GM21619 (cell line): ENCODE results near the gene SOWAHC.
"Not testable (repeated sequence)": the region's sequence is repeated elsewhere in the genome, so short reads cannot be mapped to it uniquely, and the experiment has no call there.

ENCODE experiments used
- ATAC-seq: cut with Tn5 transposase; IDR thresholded peaks from one replicate; pipeline ENCODE4 v1.9.1; 2021; ENCODE audit not compliant: unreplicated experiment

The SOWAHC gene

DNA sequence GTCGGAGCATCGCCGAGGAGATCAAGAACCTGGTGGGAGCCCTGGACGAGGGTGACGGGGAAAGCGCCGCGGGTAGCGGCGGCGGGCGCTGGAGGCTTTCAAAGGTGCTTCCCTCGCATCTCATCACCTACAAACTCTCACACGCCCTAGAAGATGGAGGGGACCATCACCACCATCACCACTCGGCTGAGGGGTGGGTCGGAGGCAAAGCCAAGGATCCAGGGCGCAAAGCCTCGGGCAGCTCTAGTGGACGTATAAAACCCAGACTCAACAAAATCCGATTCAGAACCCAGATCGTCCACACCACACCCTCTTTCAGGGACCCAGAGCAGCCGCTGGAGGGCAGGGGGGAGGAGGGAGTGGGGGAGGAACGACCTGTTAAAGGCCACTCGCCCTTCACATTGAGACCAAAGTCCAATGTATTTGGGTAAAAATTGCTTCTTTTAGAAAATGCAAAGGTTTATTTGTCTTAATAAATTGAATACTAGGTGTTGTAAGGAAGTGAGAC is 1.5 kb downstream of the SOWAHC start:
- no peak for ATAC-seq

DNA sequence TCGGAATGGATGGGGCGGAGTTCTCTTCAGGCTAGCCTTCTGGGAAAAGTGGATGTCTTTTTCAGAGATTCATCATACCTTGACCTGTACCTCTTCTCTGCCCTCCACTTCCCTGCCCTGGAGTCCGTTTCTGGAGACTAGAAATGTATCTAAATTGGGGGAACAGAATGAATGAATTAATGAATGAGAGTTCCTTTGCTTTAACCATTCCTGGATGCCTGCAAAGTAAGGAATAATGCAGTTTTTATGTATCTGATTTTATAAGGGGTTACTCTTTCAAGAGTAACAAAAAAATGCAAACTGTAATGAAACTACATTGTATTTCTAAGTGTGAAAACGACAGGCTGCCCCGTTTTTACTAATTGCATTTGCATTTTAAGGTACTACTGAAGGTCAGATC is 2.0 kb downstream of the SOWAHC start:
- no peak for ATAC-seq

DNA sequence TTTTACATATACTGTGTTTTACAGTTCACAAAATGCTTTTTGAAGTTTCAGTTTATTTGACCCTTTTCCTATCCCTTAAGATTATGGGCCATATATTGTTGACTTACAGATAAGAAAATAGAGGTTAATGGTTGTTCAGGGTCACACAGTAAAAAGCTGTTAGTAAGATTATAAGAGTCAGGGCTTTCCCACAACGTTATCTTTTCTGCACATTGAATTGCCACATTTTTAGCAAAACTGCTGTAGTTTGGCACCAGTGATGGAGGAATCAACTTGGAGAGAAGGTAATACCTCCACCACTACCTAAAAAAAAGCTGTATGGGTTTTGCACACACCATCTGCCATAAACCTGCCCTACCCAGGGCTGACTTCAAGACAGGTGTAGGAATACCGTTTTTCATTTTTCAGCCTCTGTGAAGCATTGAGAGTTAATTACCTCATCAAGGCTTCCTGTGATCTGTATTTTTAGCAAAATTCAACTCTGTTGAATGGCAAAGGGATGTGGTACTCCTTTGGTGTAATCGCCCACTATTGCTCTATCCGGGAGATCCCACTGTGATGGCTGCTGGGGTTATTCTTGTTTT is 5.0 kb downstream of the SOWAHC start:
- ATAC-seq = no peak

DNA sequence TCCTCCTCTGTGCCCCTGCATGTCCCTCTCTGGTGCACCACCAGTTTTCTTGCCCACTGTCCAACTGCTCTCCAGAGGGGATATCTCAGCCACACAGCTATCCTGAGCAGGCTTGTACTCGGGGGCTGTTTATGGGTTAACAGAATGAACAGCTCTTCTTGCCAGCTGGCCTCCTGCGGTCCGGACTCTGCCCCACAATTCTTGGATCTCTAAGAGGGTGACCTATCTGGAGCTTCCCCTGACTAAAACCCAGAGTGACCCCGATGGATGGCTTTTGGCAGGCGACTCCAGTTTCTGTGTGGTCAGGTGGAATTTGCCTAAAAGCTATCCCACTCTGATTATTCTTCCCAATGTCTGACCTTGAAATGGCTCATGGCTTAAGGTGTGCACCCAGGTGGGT is 9.1 kb downstream of the SOWAHC start:
- no peak for ATAC-seq

DNA sequence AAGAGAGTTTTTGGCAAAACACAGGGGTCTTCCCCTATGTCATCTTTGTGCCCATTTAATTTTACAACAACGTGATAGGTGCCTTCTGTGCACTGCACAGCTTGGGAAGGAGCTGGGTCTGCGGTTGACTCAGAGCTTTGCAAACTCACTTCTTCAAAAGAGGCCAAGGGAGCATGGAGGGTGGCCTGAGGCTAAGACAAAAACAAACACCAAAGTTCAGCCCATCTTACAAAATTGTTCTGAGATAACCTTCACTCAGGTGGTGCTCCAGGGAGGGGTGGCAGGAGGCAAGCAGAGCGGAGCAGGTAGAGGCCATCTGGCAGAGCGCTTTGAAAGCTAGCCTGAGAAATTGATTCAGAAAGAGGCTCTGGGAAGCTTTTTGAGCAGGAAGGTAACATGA is 9.8 kb downstream of the SOWAHC start:
- no peak for ATAC-seq

DNA sequence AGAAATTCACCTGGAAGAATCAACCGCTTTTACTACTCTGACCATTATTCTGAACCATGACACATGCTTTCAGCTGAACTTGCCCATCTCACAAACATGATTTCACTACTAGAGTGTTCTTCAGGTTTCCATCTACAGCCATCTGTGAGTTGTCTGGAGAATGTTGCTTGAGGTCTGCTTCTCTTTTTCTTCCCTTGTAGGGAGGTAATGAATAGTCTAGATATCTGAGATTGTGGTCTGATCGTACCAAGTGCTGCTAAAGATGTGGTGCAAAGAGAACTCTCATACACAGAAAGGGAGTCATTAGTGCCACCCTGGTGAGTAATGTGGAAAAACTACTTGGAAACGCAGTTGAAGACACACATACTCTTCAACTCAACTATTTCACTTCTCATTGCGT is 10.2 kb downstream of the SOWAHC start:
- no peak for ATAC-seq

DNA sequence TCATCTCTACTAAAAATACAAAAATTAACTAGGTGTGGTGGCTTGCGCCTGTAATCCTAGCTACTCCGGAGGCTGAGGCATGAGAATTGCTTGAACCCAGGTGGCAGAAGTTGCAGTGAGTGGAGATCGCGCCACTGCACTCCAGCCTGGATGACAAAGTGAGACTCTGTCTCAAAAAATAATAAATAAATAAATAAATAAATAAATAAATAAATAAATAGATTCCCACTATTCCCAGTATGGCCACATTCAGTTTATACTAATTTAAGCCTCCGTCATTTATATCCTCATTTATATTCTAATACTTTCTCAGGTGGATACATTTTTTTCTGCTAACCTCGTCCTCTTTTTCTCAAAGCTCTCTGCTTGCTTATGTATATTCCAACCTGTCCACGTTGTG is 14.2 kb downstream of the SOWAHC start:
- not testable (repeated sequence) for ATAC-seq

DNA sequence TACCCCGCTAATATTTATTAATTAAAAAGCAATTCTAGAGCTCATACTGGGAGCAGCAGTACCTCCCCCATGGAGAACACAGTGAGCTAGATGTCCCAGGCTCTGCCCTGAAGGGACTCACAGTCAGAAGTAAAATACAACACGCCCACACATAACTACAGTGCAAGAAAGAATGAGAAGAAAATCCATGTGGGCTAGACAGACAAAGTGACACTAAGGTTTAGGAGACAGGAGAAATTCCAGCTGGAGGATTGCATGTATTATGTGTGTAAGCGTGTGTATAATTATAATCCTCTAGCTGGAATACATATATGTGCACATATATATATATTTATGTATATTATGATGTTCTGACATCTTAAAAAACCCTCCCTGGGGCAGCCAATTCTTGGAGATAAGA is 15.7 kb downstream of the SOWAHC start:
- ATAC-seq = no peak

DNA sequence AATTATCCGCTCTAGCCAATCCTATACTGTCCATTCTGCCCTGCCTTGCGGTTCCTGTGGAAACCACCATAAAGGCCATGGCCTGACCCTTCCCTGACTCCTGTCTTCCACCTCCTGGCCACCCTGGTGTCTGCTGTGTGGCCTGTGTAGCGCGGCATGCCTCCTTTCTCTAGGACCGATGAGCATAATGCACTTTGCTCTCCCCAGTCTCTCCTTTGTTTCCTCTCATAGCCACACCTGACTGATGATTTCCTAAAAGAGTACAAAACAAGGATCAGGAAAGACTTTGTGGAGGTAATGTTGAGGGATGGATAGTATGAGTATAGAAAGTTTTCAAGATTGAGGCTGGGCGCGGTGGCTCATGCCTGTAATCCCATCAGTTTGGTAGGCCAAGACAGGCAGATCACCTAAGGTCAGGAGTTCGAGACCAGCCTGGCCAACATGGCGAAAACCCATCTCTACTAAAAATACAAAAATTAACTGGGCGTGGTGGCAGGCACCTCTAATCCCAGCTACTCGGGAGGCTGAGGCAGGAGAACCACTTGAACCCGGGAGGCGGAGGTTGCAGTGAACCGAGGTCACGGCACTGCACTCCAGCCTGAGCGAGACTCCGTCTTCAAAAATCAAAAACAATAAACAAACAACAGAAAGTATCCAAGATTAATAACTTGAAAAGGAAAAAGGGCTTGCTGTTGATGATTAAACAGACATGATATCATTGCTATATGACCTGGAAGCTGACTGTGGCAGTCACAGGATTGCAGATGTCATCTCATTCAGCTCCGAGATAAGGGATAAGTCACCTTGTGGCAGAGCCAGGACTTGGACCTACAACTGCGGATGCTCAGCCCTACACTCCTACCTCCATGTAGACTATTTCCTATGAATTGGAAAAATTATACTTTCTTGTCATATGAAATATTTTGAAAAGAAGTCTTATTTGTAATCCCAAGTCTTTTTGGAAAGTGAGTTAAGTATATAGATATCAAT is 16.6 kb downstream of the SOWAHC start:
- no peak for ATAC-seq

DNA sequence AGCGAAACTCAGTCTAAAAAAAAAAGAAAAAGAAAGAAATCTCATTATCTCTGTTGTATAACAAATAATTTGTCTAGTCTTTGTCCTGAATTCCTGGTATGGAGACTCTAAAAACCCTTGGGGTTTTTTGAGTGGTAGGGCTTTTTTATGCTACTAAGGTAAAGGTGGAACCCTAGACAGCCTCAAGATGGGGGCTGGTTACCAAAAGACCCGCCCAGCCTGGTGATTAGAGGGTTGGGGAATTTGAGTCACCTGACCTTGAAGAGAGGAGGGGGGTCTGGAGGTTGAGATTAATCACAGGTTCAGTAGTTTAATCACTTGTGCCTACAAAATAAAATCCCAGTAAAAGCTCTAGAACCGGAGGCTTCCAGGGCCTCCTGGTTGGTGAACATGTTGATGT is 17.6 kb downstream of the SOWAHC start:
- ATAC-seq = no peak

DNA sequence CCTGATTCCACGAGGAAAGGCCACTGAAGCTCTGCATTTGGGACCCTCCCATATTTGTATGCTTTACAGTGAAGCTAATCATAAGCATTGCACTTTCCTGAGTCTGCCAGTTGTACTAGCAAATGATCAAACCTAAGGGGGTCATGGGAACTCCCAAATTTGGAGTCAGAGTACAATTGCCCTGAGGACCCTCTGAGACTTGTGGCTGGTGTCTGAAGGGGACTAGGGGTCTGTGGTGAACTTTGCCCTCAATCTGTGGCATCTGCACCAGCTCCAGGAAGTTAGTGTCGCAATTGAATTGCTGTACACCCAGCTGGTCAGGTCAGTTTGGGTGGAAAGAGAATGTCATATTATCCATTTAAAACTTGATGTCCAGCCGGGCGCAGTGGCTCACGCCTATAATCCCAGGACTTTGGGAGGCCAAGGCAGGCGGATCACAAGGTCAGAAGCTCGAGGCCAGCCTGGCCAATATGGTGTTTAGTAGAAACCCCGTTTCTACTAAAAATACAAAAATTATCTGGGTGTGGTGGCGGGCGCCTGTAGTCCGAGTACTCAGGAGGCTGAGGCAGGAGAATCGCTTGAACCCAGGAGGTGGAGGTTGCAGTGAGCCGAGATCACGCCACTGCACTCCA is 18.1 kb downstream of the SOWAHC start:
- ATAC-seq = no peak

DNA sequence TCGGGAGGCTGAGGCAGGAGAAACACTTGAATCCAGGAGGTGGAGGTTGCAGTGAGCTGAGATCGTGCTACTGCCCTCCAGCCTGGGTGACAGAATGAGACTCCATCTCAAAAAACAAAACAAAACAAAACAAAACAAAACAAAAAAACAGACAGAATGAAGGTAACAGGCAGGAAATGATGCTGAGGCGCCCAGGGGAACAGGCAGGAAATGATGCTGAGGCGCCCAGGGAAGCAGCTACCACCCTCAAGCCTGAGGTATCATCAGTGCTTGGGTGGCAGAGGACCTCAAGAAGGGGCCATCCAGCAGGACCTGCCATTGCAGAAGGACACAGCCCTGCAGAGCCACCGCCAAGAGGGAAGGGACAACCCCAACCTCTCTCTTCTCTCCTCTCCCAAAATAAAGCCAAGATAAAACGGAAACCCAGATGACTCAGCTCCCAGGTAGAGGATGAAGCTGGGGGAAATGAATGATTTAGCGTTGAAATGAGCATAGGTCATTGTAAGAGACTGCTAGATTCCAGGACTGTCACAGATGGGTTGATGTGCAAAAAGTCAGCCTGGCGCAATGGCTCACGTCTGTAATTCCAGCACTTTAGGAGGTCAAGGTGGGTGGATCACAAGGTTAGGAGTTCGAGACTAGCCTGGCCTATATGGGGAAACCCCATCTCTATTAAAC is 19.3 kb downstream of the SOWAHC start:
- ATAC-seq = no peak

DNA sequence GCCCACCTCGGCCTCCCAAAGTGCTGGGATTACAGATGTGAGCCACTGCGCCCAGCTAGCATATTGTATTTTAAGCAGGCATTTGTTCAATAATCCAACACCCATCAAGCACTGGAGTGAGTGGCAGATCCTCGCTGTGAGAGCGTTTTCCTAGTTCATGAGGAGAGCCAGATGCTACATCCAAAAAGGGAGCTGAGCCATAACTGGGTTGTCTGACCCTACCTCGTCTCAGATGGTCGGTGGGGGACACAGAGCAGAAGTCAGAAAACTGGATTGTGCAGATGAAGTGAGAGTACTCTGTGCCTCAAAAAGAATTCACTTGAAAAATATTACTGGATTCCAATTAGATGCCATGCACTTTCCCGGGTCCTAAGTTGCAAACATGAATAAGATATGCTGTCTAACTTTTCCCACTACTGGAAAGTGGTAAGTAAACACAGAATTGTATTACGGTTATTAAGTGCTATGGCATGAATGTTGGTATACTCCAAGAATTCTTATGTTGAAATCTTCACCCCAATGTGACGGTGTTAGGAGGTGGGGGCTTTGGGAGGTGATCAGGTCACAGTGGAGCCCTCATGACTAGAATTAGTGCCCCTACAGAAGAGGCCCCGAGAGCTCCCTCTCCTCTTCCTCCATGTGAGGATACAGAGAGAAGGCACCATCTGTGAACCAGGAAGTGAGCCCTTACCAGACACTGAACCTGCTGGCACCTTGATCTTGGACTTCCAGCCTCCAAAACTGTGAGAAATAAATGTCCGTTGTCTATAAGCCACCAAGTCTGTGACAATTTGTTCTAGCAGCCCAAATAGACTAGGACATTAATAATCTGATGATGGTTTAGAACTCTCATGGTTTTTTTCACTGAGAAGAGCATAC is 21.5 kb downstream of the SOWAHC start:
- ATAC-seq = no peak

DNA sequence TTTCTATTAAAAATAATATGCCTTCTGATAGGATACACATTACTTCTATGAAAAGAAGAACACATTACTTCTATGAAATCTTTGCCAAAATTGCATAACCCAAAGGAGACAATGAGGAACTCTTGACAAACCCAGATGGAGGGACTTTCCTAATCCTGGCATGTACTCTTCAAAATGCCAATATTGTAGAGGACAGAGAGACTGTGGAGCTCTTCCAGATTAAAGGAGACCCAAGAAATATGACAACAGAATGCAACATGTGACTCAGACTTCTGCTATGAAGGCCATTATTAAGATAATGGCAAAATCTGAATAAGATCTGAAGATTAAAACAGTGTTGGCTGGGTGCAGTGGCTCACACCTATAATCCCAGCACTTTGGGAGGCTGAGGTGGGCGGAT is 22.2 kb downstream of the SOWAHC start:
- ATAC-seq = no peak

DNA sequence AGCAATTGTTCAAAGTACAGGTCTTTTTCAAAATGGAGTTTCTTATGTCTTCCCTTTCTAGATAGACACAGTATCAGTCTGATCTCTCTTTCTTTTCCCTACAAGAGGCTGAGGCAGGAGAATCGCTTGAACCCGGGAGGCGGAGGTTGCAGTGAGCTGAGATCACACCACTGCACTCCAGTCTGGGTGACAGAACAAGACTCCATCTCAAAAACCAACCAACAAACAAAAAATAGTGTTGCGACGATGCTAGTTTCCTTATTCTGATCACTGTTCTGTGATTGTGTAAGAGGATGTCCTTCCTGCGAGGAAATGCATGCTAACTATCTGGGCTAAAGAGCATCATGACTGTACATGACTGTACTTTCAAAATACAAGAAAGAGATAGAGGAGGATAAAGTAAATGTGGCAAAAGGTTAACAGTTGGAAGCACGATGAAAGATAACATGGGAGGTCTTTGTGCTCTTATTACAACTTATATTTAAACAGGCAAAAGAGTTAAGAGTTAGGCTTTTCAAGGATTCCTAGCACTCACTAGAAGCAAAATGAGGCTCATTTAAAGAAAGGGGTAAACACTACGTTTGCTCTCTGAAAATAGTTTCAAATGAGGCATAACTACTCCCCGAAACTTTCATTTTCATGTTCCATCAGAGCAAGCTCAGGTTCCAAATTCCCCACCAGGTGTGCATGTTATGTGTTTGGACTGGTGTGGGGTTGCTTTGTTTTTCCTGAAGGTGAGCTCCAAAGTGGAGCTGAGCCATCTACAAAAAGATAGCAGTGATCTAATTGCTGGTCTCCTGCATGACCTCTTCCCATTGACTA is 23.8 kb downstream of the SOWAHC start:
- peak; percentile 63 for ATAC-seq

DNA sequence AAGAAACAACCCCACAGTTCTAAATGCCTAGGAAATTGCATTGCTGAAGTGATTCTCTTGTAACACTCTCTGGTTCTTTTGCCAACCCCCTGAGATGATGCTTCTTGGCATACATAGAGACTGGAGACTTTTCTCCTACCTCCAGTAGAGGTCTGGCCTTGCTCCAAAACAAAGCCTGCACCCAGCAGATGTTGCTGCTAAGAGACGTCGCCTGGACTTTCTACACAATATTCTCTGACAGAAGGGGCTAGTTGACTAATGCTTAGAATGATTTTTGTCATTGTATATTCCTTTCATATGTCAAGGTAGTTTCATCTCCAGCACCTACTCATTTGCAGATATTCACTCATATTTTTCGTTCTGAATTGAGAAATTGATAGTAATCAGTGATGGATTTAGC is 24.6 kb downstream of the SOWAHC start:
- peak; percentile 47 for ATAC-seq

DNA sequence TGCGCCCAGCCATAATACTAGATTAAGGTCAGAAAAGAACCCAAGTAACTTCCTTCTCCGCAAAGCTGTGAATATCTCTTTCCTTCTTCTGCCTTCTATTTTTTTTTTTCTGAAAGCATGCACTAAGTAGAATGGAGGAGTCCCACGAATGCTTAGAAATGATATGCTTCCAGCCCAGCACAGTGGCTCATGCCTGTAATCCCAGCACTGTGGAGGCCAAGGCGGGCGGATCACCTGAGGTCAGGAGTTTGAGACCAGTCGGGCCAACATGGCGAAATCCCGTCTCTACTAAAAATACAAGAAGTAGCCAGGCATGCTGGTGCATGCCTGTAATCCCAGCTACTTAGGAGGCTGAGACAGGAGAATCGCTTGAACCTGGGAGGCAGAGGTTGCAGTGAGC is 25.8 kb downstream of the SOWAHC start:
- not testable (repeated sequence) for ATAC-seq

DNA sequence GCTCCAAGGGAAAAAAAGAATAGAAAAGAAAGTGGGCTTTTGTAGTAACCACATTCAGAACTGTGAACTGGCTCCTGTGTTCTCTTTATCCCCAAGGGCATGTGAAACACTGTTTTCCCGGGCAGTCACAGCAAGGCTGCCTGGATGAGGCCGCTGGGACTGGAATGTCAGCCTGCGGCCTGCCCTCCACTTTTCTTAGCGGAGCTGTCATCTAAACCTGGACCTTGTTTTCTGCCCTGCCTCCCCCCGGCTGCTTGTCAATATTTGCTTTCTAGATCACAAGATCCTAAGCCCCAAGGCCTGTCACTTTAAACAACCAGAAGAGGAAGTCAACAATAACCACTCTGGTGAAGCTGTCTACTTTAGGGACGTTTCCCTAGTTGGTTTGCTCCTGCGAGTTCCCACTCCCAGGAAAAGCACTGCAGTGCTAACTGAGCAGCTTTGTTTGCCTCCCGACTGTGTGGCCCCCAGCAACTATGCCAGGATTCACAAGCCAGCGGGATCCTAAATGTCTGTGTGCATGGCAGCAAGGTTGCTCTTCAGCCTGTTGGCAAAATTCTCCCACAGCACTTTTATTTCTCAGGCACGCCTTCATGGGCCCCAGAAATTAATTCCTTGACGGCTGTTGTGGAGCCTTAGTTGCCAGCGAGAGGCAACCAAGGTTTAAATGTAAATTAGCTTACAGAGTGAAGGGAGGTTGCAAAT is 30.6 kb downstream of the SOWAHC start:
- no peak for ATAC-seq
